HPDE6-E6E7 (cell line): Measurements from ENCODE around the gene ECHDC3.
A peak's percentile ranks its signal among the peaks of the same experiment; 100 is the strongest.

Source experiments
- DNase-seq: peaks from one replicate; pipeline ENCODE4 v3.0.0; 2011; ENCODE audit warnings: missing footprints; ENCODE audit errors: extremely low spot score

The ECHDC3 gene

GRCh38 chr10:11750420-11750819, 8.2 kb downstream of the ECHDC3 start:
- DNase-seq: no peak

- DNase-seq: no peak
These were observed 12.0 kb downstream of the ECHDC3 start for GRCh38 chr10:11754173-11754572.

- no peak for DNase-seq
These were observed 12.4 kb downstream of the ECHDC3 start for GRCh38 chr10:11754620-11755019.

GRCh38 chr10:11755512-11756263, 13.5 kb downstream of the ECHDC3 start:
- no peak for DNase-seq

- no peak for DNase-seq
These were observed 14.7 kb downstream of the ECHDC3 start for GRCh38 chr10:11756766-11757315.

- DNase-seq: peak; percentile 51
These were observed 15.3 kb downstream of the ECHDC3 start for GRCh38 chr10:11757454-11757820.

- peak; percentile 47 for DNase-seq
These were observed 15.8 kb downstream of the ECHDC3 start for GRCh38 chr10:11757821-11758463.

- DNase-seq: no peak
These were observed 16.5 kb downstream of the ECHDC3 start for GRCh38 chr10:11758527-11759236.

GRCh38 chr10:11759347-11759746, 17.2 kb downstream of the ECHDC3 start:
- no peak for DNase-seq

GRCh38 chr10:11760151-11760550, 18.0 kb downstream of the ECHDC3 start:
- no peak for DNase-seq

GRCh38 chr10:11760861-11761260, 18.7 kb downstream of the ECHDC3 start:
- DNase-seq: no peak

- no peak for DNase-seq
These were observed 19.2 kb downstream of the ECHDC3 start for GRCh38 chr10:11761431-11761830.

- DNase-seq: no peak
These were observed 20.7 kb downstream of the ECHDC3 start for GRCh38 chr10:11762706-11763500.

GRCh38 chr10:11763501-11763861, 21.3 kb downstream of the ECHDC3 start:
- no peak for DNase-seq

GRCh38 chr10:11765141-11765540, 23.0 kb downstream of the ECHDC3 start:
- DNase-seq: no peak

GRCh38 chr10:11772575-11773288, 30.6 kb downstream of the ECHDC3 start:
- no peak for DNase-seq

GRCh38 chr10:11773761-11774441, 31.7 kb downstream of the ECHDC3 start:
- DNase-seq: no peak

- no peak for DNase-seq
These were observed 33.2 kb downstream of the ECHDC3 start for GRCh38 chr10:11775412-11775811.

GRCh38 chr10:11776080-11776479, 33.9 kb downstream of the ECHDC3 start:
- DNase-seq: no peak

- DNase-seq: no peak
These were observed 38.9 kb downstream of the ECHDC3 start for GRCh38 chr10:11781114-11781513.
